NCI-H146 (cell line): Measurements from ENCODE around the gene FNDC7.
"Not testable (repeated sequence)": the region's sequence is repeated elsewhere in the genome, so short reads cannot be mapped to it uniquely, and the experiment has no call there.

Experiments
- DNase-seq: peaks from one replicate; lab custom pipeline; 2025; lab: John Stamatoyannopoulos, UW

Gene FNDC7

DNA sequence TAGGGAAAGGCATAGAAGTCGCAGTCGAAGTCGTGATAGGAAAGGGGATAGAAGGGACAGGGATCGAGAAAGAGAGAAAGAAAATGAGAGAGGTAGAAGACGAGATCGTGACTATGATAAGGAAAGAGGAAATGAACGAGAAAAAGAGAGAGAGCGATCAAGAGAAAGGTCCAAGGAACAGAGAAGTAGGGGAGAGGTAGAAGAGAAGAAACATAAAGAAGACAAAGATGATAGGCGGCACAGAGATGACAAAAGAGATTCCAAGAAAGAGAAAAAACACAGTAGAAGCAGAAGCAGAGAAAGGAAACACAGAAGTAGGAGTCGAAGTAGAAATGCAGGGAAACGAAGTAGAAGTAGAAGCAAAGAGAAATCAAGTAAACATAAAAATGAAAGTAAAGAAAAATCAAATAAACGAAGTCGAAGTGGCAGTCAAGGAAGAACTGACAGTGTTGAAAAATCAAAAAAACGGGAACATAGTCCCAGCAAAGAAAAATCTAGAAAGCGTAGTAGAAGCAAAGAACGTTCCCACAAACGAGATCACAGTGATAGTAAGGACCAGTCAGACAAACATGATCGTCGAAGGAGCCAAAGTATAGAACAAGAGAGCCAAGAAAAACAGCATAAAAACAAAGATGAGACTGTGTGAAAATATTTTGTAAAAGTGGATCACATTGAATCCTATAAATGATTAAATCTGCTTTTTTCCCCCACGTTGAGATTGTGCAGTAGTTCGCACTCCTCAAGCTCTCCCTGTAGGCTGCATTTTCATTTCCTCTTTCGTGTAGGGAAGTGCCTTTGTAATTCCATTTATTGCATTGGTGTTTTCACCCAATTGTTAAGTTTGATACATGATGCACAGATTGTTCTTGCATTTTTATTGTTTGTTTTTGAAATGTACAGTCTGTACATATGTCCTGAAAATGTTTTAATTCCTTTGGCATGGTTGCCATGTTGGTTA lies 13.1 kb upstream of the FNDC7 start:
- DNase-seq, result no peak

GRCh38 chr1:108701176-108701849 lies 11.4 kb upstream of the FNDC7 start:
- no peak for DNase-seq

DNA sequence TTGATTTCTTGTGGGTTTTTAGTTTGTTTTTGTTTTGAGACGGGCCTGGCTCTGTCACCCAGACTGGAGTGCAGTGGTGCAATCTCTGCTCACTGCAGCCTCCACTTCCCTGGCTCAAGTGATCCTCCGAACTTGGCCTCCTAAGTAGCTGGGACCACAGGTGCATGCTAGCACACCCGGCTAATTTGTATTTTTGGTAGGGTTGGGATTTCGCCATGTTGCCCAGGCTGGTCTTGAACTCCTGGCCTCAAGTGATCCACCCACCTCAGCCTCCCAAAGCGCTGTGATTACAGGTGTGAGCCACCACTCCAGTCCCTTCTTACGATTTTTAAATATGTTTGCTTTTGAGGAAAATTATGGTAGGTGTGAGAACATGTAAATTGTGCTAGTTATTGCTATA lies 10.6 kb upstream of the FNDC7 start:
- DNase-seq, result not testable (repeated sequence)

DNA sequence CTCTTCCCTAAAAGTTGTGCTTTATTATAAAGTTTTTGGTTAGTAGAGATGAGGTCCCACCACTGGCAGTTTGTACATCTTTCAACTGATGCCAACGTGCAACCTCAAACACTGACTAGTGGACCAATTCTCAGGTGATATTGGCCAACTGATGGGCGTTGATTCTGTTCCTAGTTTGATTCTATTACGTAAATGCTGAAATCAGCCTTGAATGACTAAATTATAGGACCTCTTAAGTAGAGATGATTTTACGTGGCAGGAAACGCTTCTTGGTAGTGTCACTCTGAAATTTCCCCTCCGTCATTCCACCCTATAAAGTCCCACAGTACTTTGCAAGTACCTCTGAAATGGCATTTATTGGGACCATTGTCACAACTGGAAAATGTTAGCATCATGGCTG lies 8.8 kb upstream of the FNDC7 start:
- DNase-seq, result no peak

DNA sequence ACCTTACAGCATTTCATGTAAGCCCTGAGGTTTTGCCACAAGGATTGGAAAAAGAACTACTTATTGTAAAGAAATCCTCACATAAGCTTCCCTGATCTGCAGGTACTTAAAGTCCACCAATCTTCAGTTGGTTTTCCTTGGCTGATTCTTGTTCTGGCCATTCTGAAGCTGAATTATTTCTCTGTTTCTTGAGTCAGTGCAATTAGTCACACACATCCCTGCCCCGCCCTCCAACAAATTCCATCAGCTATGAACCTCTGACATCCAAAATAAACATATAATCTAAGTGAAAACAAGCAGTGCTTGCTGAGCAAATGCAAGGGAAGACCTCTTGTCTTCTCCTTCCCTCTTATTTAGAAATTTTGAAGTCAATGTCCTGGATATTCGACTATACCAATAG lies 8.2 kb upstream of the FNDC7 start:
- no peak for DNase-seq

DNA sequence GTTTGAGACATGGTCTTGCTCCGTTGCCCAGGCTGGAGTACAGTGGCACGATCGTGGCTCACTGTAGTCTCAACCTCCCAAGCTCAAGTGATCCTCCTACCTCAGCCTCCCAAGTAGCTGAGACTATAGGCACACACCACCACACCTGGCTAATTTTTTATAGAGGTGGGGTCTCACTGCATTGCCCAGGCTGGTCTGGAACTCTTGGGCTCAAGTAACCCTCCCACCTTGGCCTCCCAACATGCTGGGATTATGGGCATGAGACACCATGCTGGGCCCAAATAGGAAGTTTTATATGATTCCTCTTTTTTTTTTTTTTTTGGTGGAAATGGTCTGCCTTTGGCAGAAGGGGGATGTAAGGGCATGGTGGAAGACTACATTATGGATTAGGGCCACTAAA lies 6.1 kb upstream of the FNDC7 start:
- no peak for DNase-seq

DNA sequence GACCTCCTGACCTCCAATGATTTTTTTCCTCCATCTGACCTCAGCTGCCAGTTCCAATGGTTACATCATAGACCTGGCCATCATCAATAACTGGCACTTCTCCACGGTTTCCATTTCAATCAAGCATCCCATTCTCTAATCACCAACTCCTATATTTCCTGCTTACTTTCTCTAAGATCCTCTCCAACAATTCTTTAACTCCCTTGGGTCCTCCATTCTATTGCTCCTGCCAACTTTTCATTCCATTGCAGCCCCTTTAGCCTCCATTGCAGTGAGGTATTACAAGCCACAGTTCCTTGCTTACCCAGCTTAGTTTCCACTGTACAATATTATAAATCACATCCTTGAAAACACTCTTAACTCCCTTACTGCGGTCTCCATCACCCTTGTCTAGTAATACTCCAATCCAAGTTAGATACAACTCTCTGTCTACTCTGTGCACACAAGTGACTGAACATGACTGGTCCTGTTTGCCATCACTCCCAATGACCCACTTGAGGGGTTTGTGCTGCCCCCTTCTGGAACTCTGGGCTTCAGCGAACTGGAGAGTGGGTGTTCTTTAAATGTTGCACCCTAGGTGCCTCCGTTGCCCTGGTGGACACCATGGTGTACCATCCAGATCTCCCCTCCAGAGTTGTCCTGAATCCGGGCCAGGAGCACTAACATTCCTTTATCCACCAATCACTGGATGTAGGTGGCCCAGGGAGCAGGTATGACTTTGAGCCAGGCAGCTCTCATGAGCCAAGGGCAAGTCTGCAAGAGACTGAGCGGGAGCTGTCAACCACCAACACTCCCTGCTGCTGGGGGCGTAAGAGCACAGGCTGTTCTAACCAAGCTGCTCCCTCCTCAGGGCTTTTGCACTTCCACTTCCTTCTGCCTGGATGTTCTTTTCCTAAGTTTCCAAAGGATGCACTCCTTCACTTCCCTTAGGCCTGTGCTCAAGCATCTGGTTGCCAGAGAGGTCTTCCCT lies 3.7 kb upstream of the FNDC7 start:
- no peak for DNase-seq

GRCh38 chr1:108715932-108716331 lies 3.2 kb downstream of the FNDC7 start:
- DNase-seq, result no peak

GRCh38 chr1:108716437-108717230 lies 3.9 kb downstream of the FNDC7 start:
- DNase-seq, result no peak

DNA sequence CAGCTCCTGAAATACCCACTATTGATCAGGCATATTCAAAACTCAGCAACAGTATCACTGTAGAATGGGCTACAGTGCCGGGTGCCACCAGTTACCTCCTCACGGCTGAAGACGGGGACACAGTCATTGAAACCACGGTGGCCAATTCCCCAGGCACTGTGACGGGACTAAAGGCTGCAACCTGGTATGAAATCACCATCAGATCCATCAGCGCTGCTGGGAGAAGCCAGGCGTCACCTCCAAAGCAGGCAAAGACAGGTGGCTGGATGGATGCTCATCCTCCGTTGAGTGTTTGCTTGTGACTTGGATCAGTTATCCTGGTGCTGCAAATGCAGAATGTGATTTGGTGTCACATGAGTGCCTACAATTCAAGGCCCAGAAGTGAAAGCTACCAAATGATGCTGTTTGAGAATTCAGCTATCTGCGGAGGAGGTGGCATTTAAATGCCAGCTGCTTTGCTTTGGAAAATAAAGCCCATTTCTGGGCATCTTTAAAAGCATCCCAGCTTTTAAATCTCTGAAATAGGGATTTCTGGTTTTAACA lies 5.1 kb downstream of the FNDC7 start:
- no peak for DNase-seq

GRCh38 chr1:108718927-108719655 lies 6.4 kb downstream of the FNDC7 start:
- no peak for DNase-seq

GRCh38 chr1:108719656-108720435 lies 7.1 kb downstream of the FNDC7 start:
- DNase-seq, result no peak

DNA sequence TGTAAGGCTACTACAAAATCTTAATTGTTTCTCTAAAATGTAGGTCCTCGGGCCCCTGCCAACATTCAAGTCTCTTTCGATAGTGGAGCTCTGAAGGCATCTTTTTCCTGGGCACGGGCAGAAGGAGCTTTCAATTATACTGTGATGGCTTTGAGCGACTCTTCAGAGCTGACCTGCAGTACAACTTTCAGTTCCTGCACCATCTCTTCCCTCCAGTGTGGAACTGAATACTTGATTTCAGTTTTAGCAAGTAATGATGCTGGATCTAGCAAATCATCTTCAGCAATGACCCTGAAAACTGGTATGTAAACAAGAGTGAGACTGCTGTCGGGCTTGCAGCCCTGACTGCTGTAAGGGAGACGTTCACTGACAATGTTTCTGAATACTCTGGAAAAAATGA lies 9.6 kb downstream of the FNDC7 start:
- no peak for DNase-seq

DNA sequence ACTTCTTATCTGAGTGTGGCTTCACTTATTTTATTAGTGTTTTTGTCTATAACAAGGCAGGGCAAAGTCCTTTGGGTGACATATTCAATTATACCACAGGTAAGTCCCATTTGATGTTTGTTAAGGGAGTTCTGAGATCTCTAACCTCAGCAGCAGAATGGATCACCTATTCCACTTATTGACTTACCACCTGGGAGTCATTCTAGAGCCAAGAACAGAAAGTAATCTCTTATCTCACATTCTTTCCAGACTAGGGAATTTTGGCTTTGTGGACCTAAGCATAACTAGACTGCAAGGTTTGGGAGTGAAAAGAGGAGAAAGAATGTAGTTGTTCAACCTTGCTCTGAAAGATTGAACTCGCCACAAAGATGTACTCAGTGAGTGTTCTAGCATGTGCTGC lies 13.2 kb downstream of the FNDC7 start:
- DNase-seq, result no peak

- no peak for DNase-seq
These were observed 15.7 kb downstream of the FNDC7 start for GRCh38 chr1:108728327-108728923.

DNA sequence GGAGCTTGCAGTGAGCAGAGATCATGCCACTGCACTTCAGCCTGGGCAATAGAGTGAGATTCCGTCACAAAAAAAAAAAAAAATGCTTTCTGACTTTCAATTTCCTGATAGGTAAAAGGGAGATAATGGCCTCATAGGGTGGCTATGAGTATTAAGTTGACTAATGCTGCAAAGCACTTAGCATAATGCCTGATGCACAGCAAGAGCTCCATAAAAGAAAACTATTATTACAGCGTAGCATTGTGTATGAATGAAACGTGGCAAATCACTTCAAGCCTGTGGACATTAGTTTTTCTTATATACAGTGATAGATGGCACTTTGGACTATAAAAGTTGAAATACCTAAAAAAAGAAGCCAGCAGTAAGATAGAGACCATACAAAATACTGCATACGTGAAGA lies 16.8 kb downstream of the FNDC7 start:
- no peak for DNase-seq

- no peak for DNase-seq
These were observed 19.7 kb downstream of the FNDC7 start for GRCh38 chr1:108732398-108732797.

GRCh38 chr1:108734171-108734865 lies 21.6 kb downstream of the FNDC7 start:
- DNase-seq, result no peak

- no peak for DNase-seq
These were observed 29.5 kb downstream of the FNDC7 start for GRCh38 chr1:108742253-108742652.
